Measurements from ENCODE around the gene GALK1.
"Not testable (repeated sequence)": the region's sequence is repeated elsewhere in the genome, so short reads cannot be mapped to it uniquely, and the experiment has no call there.

The GALK1 gene

DNA sequence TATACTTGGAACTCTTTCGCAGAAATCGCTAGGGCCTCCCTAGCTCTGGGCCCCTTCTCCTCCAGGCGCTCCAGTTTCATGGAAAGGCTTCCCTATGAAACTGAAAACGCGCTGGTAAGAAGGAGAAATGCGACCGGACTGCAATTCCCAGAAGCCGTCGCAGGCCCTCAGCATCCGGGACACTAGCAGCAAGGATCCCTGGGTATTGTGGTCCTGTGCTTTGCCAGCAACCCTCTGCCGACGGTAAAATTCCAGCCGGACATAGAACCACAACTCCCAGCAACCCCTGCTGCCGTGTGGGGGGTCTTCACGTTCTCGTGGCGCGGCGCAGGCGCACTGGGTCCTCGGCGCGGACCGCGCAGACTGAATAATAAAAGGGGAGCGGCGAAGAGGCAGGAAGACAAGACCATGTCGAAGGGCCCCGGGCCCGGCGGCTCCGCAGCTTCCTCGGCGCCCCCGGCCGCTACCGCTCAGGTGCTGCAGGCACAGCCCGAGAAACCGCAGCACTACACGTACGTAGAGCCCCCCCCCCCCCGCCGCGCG, 19.6 kb upstream of the GALK1 start, which contains the start of gene UNK:
Gene UNK, plus strand, starts transcription at position 334 of the 543 bp plus-strand sequence. Its CDS starts 75 bp downstream, at position 409.
- in situ Hi-C loops (cut with HindIII; ENCODE audit: low sequenced_read_pairs): loop anchor here (5.0 to 10.0 kb wide), 2 partner anchors 60 to 78 kb away; partner anchors contain the start of gene UNC13D

DNA sequence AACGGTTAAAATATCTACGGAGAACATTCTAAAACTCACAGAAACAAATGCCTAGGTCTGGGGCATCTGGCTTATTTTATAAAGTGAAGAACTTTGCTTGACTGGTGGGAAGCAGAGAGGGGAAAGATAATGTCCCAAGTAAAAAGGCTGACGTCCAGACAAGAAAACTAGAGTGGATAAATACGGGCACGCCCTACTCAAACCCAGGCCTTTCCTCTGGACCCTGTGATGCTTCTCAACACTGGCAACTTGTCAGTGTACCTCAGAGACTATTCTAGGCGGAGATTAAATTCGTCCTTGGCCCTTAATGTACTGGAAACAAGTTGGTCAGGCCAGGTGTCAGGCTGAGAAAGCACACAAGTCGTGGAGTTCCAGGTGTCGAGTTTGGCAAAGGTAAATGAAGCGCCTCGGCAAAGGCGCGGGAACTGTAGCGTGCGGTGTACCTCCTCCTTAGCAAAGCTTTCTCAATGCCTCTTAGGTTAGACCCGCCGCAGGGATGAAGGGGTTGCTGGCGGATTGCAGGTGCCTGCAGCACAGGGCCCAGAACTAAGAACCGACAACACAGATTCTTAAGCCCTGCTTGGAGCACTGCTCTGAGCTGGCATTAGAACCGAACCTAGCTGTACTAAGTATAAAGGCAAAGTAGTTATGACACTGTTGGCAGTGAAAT, 18.9 kb upstream of the GALK1 start:
- in situ Hi-C loops (cut with HindIII; ENCODE audit: low sequenced_read_pairs): loop anchor here (10.0 kb wide), 1 partner anchor 61 kb away; the partner anchor contains the start of gene UNC13D

DNA sequence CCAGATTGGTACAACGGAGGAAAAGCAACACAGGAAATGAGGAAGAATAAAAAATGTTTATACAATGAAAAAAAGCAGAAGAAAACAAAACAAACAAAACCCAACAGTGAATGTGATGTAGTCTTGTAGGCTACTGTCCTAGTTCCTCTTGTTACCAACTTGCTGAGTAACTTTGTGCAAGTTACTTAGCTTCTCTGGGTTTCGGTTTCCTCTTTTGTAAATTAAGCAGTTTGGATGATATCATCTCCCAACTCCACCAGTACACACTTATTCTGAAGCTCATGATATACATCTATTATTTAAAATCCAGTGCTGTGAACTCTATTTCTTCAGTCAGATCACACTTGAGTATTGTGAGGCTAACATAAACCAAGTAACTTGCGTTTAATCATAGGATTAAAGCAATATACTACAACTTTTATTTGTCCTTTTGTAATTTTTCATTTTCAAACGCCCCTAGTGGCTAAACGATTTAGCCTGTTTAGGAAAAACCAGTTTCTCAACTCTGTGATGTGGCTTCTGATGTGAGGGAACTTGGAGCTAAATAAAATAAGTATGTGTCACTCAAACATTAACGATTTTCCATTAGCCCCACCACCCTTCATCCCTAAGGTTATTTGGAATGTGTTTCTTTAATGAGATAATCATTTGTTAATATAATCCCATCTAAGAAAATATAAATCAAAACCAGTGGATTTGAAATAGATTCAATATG, 18.2 kb upstream of the GALK1 start:
- in situ Hi-C loops (cut with HindIII; ENCODE audit: low sequenced_read_pairs): loop anchor here (10.0 kb wide), 1 partner anchor 62 kb away; the partner anchor contains the start of gene UNC13D

- in situ Hi-C loops (cut with HindIII; ENCODE audit: low sequenced_read_pairs): loop anchor here (10.0 kb wide), 1 partner anchor 65 kb away; the partner anchor contains the start of gene UNC13D
Measured at GRCh38 chr17:75779987-75780889, 15.2 kb upstream of the GALK1 start.

- in situ Hi-C loops (cut with HindIII; ENCODE audit: low sequenced_read_pairs): no loop called here
Measured at GRCh38 chr17:75779250-75779986, 14.4 kb upstream of the GALK1 start.

DNA sequence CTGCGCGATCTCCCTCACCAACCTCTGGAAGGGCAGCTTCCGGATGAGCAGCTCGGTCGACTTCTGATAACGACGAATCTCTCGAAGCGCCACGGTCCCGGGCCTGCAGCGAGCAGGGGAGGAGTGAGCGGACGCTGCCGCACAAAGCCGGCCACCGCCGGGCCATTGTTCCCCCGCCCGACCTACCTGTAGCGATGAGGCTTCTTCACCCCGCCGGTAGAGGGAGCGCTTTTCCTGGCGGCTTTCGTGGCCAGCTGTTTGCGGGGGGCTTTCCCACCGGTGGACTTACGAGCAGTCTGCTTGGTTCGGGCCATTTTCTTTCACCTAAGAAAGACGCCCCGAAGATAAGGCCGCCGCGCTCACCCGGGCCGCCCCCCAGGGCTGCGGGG, 13.9 kb upstream of the GALK1 start:
- in situ Hi-C loops (cut with HindIII; ENCODE audit: low sequenced_read_pairs): no loop called here

GRCh38 chr17:75778066-75778860, 13.3 kb upstream of the GALK1 start:
- in situ Hi-C loops (cut with HindIII; ENCODE audit: low sequenced_read_pairs): not testable (repeated sequence)

- in situ Hi-C loops (cut with HindIII; ENCODE audit: low sequenced_read_pairs): no loop called here
Measured at GRCh38 chr17:75777296-75777922, 12.4 kb upstream of the GALK1 start.

DNA sequence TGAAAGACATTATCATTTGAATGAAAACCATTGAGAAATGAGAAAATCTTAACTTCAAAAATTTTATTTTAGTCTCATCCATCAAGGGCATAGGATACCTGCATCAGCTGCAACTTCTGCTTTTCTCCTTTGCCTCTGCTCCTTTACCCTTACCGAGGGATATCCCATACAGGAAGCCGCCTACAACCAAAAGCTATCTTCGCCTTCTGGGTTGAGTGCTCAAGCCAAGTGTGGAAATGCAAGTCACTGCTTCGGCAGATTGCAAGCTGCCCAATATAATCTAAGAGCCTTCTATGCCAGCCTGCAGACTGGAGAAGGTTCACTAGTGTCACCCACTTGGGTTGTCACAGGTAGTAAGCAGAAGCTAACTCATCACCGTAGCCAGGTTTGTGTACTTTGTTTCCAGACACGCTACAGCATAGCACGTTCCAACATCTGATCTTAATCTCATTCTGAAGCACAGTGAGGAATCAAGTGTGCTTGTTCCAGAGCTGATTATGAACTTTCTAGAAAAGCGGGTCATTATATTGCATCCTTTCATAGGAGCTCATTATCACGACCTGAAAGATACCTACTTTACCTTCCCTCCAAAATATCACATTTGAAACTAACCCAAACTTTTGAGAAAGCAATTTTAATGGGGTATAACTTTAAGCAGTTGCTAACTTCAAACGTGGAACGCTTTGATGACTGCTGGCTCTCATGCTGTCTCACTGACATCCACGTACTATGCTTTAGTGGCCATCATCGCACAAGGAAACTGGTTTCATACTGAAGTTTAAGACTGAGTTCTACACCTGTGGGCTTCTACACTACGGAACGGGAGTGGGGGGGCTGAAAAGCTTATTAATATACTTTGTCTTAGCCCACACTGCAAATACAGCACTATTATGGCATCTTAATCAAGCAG, 11.6 kb upstream of the GALK1 start:
- in situ Hi-C loops (cut with HindIII; ENCODE audit: low sequenced_read_pairs): no loop called here

- in situ Hi-C loops (cut with HindIII; ENCODE audit: low sequenced_read_pairs): no loop called here
Measured at GRCh38 chr17:75774991-75775668, 10.1 kb upstream of the GALK1 start.

GRCh38 chr17:75774471-75774990, 9.5 kb upstream of the GALK1 start:
- in situ Hi-C loops (cut with HindIII; ENCODE audit: low sequenced_read_pairs): no loop called here

DNA sequence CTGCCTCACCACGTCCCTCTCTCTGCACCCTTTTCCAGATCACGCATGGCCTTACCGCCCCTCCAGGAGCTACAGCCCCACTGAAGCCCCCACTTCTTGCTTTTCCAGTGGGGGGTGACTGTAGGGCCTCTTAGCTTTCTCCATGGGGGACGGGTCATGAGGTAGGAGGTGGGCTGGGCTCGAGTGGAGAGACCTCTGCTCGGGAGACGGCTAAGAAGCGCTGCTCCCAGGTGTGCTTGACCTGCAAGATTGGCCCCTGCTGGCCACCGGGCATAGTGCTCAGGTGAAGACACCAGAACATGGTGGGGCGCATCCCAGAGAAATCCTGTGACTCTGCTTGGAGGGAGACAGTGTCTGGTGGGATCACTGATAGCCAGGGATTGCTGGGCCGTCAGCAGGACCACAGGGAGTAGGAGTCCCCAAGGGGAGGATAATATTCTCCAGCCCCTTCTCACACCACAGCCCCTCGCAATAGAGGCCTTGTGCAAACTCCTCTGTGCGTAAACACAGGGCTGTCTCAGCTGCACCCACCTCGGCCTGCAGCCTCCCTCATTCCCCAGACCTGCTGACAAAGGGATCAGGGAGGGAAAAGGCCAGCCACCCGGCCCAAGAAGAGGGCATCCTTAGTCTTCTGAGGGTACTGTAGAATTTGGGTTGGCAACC, 8.9 kb upstream of the GALK1 start:
- in situ Hi-C loops (cut with HindIII; ENCODE audit: low sequenced_read_pairs): no loop called here

- in situ Hi-C loops (cut with HindIII; ENCODE audit: low sequenced_read_pairs): no loop called here
Measured at GRCh38 chr17:75773121-75773807, 8.3 kb upstream of the GALK1 start.

GRCh38 chr17:75771334-75772281, 6.6 kb upstream of the GALK1 start:
- in situ Hi-C loops (cut with HindIII; ENCODE audit: low sequenced_read_pairs): no loop called here

DNA sequence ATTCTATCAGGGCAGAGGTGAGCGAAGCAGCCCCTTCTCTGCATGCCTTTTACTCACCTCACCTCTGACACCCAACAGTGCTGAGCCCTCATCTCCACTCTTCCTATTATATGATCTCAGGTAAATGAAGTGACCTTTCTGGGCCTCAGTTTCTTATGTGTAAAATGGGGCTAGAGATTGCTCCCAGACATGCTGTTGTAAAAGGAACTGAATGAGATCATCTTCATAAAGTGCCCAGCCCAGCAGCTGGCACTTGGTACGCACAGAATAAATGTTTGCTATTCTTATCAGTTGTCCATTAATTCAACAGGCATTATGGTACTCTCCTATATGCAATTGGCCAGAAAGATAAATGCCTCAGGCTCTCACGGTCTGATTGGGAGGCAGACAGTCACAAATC, 4.5 kb upstream of the GALK1 start:
- in situ Hi-C loops (cut with HindIII; ENCODE audit: low sequenced_read_pairs): no loop called here

All from endothelial cell of hepatic sinusoid (primary cell).